HG03196 (cell line): ENCODE measurements around the gene NME1.

Experiments used
- ATAC-seq: cut with Tn5 transposase; IDR thresholded peaks from one replicate; pipeline ENCODE4 v1.9.1; 2021; ENCODE audit not compliant: unreplicated experiment

Gene NME1

DNA sequence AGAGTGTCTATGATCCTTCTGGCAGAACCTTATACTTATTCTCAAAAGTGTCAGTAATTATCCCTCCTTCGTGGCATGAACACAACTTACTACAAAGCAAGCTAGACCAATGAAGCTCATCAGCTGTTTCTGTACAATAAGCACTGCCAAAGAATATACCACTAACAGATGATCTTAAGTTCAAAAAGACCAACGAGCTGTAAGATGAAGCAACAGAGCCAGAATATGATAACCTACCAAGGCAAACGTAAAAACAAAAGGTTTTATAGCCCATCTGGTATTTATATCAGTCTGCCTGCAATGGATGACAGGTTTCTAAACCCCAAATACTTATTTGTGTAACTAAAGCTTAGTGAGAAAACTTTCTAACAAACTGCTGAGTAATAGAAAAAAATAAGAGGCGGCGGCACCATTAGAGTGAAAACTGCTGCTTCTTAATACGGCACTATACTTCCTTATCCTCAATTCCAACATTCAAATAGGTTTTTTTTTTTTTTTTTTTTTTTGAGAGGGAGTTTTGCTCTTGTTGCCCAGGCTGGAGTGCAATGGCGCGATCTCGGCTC is 35.0 kb downstream of the NME1 start:
- no peak for ATAC-seq

GRCh38 chr17:51189162-51189561 is 35.8 kb downstream of the NME1 start:
- ATAC-seq: no peak

DNA sequence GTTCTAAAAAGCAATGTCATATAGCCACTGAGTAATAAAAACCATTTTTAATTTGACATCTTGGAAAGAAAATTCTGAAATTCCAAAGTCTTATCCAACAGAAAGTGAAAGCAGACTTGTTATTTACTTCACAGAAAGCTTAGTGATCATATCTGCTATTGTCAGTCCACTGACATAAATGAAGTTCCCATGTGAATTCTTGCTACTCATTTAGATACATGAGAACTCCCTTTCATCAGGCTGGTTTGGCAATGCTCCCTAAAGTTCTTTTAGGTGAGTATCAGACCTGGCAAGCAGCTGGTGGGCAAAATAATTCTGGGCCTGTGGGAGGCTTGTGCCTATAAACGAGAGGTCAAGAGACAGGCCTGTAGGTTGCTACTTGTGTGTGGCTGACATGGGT is 36.3 kb downstream of the NME1 start:
- no peak for ATAC-seq

DNA sequence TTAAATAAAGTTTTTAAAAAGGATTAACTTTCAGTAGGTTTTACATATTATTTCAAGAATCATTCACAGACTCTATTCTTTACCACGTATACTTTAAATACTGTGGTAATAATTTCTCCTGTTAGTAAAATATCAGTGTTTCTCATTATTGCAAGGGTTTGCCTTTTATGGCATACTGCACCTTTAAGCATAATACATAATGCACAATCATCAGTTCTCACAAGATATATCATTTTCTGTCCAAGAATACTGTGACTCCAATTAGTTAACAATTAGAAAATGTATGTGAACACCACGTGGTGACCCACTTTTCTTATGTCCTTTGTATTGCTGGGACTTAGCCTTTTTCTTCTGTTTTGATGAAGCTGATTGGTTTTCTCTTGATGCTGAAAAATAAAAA is 38.5 kb downstream of the NME1 start:
- no peak for ATAC-seq

DNA sequence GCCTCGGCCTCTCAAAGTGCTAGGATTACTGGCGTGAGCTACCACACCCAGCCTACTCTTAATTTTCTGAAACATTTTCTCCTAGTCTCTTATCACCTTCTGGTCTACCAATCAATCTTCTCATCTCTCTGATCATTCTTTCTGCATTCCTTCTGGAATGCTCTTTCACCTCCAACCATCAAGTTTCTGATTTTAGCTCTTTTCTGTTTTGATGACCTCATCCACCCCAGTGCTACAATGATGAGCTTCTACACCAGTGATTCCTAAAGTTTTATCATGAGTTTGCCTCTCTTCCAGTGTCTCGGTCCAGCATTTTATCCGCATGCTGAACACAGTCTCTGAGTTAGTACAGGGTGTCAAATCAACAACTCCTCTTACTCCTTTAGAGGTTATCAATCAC is 44.4 kb downstream of the NME1 start:
- ATAC-seq: no peak

GRCh38 chr17:51200295-51200694 is 46.9 kb downstream of the NME1 start:
- ATAC-seq: no peak

DNA sequence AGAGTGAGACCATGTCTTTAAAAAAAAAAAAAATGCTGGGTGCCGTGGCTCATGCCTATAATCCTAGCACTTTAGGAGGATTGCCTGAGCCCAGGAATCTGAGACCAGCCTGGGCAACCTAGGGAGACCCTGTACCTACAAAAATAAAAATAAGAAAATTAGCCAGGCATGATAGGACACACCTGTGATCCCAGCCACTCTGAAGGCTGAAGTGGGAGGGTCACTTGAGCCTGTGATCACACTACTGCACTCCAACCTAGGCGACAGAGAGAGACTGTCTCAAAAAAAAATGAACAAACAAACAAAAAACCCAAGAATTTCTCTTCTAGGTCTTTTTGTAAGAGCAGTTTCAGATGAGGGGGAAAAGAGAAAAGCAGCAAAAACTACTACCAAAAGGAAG is 47.5 kb downstream of the NME1 start:
- no peak for ATAC-seq

- no peak for ATAC-seq
Measured at GRCh38 chr17:51203838-51204237, 50.5 kb downstream of the NME1 start.
